Heart left ventricle (tissue), 13 donors: ENCODE data around the gene SMARCD2.

Experiments used
- POLR2A ChIP-seq, 2 donors: fragments of 450-650 bp; IDR thresholded peaks; one replicate each; pipeline ENCODE4 v1.6.1; 2017; ENCODE audit warnings: antibody characterized with exemption in 2 of 2, mild to moderate bottlenecking in 2 of 2, moderate library complexity in 2 of 2
- TF ChIP-seq, protein P1 (sequence below), 12 donors: fragments of 200-600 bp; sonication (generic) in 4 of 12; IDR thresholded peaks; one replicate each; pipeline versions ENCODE4 v1.5.0 to v1.8.0; 2018 to 2022; ENCODE audit warnings: antibody characterized with exemption in 12 of 12, mild to moderate bottlenecking in 5 of 12
- donor health status: ischemic (EF 13 %, LVEDD 7.1; RV severe dilation, severe dysfunction).
- donor health status: DM: no; HTN: yes; CAD: no.
- donor health status: DM: no; HTN: no; CAD: no.
- donor health status: ischemic (EF 25% LVEDD 6.9; RV normal size, moderate dysfunction).
- donor health status: ischemic (EF 25% LVEDD 5.7; RV mildly dilated, moderate dysfunction).
- donor health status: ischemic (EF 35%, LVEDD 5.7; RV mildly dilated, moderate dysfunction).
- donor health status: nonischemic (EF 11% LVEDD 7.7; RV severe dilation, severe dysfunction).
- donor health status: DM: yes; HTN: yes; CAD: no.
- donor health status: PGD.
- donor health status: ischemic (EF 29% LVEDD 5.4; RV normal size, mild dysfunction).
- donor health status: nonischemic (EF 23%, LVEDD 6.1; RV moderate dilation, normal function).

DNA sequence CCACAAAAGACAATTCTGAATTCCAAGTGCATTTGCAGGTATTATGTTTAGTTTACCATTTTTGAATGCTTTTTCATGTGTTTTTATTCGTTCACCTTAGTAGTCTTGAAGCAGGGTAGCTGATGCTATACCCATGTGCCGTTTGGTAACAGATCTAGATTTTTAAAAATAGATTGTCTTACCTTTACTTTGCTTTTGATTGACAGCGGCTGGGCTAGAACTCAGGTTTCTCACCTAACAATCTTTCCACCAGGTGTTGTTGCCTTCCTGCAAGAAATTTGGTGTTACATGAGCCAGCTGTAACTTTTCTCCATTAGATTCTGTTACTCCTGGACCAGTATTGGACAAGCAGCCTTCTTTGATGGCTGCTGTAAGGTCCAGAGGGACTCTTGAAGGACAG, 13.5 kb downstream of the SMARCD2 start:
- TF ChIP-seq, protein P1, sequence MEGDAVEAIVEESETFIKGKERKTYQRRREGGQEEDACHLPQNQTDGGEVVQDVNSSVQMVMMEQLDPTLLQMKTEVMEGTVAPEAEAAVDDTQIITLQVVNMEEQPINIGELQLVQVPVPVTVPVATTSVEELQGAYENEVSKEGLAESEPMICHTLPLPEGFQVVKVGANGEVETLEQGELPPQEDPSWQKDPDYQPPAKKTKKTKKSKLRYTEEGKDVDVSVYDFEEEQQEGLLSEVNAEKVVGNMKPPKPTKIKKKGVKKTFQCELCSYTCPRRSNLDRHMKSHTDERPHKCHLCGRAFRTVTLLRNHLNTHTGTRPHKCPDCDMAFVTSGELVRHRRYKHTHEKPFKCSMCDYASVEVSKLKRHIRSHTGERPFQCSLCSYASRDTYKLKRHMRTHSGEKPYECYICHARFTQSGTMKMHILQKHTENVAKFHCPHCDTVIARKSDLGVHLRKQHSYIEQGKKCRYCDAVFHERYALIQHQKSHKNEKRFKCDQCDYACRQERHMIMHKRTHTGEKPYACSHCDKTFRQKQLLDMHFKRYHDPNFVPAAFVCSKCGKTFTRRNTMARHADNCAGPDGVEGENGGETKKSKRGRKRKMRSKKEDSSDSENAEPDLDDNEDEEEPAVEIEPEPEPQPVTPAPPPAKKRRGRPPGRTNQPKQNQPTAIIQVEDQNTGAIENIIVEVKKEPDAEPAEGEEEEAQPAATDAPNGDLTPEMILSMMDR (IDR thresholded peaks at IDR 0.05): no peak
- no peak for TF ChIP-seq POLR2A (IDR thresholded peaks at IDR 0.05)
